ENCODE data around the gene HOXA1.

The HOXA1 gene

DNA sequence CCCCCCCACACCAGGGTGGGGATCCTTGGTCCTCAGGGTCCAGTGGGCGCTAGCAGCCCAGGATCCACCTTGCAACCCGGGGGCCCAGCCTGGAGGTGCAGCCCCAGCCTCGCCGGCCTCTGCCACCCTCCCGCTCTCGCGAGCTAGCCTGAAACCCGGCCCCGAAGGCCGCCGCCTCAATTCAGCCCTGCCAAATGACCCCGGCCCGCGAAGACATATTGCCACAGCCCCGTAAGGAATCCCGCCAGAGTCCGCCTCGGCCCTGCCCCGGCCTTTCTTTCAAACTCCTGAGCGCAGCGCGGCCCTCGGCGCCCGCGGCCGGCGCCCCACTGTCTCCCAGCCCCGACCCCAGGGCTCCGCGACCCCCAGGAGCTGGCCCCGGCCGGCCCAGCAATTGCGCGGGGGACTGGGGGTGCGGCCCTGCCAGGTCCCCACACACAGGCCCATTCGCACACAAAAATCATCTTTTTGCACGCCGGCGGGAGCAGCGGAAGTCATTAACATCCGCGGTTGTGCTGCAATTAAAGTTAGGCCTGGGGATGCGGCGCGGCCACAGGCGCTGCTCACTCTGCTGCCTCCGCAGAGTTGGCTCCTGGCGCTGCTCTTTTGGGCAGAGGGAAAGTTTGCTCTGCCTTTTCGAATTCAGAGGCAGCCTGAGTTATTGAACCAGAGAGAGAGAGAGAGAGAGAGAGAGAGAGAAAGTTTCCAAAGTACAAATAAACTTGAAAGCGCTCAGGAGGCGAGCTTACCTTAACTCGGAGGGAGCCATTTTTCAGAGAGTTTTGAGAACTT lies 43.7 kb upstream of the HOXA1 start:
- TF ChIP-seq SNAI2 (CRISPR knock-in tag; IDR thresholded peaks at IDR 0.05) (no peak), PPARA (CRISPR knock-in tag; IDR thresholded peaks at IDR 0.05; ENCODE audit: borderline replicate concordance) (no peak), BACH2 (CRISPR knock-in tag; IDR thresholded peaks at IDR 0.05; ENCODE audit: borderline replicate concordance) (no peak), ESRRG (CRISPR knock-in tag; IDR thresholded peaks at IDR 0.05) (no peak), ZNF8 (CRISPR knock-in tag; IDR thresholded peaks at IDR 0.05) (no peak), OSR1 (CRISPR knock-in tag; IDR thresholded peaks at IDR 0.05) (no peak), GLIS3 (CRISPR knock-in tag; IDR thresholded peaks at IDR 0.05) (no peak), ZC3H10 (CRISPR knock-in tag; IDR thresholded peaks at IDR 0.05) (no peak), ARNTL (CRISPR knock-in tag; IDR thresholded peaks at IDR 0.05; ENCODE audit: borderline replicate concordance, low read depth) (no peak), RARB (CRISPR knock-in tag; IDR thresholded peaks at IDR 0.05) (no peak), CSDC2 (CRISPR knock-in tag; IDR thresholded peaks at IDR 0.05) (no peak), TCF4 (CRISPR knock-in tag; IDR thresholded peaks at IDR 0.05; ENCODE audit: borderline replicate concordance) (no peak), ZFP3 (CRISPR knock-in tag; IDR thresholded peaks at IDR 0.05) (no peak)
- TF ChIP-seq, protein P1, sequence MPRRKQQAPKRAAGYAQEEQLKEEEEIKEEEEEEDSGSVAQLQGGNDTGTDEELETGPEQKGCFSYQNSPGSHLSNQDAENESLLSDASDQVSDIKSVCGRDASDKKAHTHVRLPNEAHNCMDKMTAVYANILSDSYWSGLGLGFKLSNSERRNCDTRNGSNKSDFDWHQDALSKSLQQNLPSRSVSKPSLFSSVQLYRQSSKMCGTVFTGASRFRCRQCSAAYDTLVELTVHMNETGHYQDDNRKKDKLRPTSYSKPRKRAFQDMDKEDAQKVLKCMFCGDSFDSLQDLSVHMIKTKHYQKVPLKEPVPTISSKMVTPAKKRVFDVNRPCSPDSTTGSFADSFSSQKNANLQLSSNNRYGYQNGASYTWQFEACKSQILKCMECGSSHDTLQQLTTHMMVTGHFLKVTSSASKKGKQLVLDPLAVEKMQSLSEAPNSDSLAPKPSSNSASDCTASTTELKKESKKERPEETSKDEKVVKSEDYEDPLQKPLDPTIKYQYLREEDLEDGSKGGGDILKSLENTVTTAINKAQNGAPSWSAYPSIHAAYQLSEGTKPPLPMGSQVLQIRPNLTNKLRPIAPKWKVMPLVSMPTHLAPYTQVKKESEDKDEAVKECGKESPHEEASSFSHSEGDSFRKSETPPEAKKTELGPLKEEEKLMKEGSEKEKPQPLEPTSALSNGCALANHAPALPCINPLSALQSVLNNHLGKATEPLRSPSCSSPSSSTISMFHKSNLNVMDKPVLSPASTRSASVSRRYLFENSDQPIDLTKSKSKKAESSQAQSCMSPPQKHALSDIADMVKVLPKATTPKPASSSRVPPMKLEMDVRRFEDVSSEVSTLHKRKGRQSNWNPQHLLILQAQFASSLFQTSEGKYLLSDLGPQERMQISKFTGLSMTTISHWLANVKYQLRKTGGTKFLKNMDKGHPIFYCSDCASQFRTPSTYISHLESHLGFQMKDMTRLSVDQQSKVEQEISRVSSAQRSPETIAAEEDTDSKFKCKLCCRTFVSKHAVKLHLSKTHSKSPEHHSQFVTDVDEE (CRISPR knock-in tag; IDR thresholded peaks at IDR 0.05), result no peak
- TF ChIP-seq, protein P2, sequence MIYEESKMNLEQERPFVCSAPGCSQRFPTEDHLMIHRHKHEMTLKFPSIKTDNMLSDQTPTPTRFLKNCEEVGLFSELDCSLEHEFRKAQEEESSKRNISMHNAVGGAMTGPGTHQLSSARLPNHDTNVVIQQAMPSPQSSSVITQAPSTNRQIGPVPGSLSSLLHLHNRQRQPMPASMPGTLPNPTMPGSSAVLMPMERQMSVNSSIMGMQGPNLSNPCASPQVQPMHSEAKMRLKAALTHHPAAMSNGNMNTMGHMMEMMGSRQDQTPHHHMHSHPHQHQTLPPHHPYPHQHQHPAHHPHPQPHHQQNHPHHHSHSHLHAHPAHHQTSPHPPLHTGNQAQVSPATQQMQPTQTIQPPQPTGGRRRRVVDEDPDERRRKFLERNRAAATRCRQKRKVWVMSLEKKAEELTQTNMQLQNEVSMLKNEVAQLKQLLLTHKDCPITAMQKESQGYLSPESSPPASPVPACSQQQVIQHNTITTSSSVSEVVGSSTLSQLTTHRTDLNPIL (CRISPR knock-in tag; IDR thresholded peaks at IDR 0.05; ENCODE audit: low read depth), result no peak
- TF ChIP-seq, protein P3, sequence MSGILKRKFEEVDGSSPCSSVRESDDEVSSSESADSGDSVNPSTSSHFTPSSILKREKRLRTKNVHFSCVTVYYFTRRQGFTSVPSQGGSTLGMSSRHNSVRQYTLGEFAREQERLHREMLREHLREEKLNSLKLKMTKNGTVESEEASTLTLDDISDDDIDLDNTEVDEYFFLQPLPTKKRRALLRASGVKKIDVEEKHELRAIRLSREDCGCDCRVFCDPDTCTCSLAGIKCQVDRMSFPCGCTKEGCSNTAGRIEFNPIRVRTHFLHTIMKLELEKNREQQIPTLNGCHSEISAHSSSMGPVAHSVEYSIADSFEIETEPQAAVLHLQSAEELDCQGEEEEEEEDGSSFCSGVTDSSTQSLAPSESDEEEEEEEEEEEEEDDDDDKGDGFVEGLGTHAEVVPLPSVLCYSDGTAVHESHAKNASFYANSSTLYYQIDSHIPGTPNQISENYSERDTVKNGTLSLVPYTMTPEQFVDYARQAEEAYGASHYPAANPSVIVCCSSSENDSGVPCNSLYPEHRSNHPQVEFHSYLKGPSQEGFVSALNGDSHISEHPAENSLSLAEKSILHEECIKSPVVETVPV (CRISPR knock-in tag; IDR thresholded peaks at IDR 0.05), result no peak

DNA sequence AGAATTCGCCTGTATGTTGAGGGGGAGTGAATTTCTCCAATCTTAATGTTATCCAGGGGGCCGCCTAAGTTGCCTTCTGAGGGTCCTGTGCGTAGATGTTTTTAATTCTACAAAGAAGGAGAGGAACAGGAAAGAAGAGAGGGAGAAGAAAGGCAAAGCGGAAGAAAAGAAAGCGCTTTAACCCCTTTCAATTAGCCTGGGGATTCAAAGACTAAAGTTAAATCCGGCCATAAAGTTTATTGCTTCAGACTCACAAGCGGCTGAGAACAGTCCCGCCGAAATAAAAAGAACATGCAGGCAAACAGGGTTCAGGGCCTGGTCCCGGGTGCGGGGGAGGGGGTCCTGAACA lies 43.2 kb upstream of the HOXA1 start:
- ATAC-seq, result no peak
- TF ChIP-seq ZC3H10 (CRISPR knock-in tag; IDR thresholded peaks at IDR 0.05) (no peak), ZNF70 (CRISPR knock-in tag; IDR thresholded peaks at IDR 0.05) (no peak), BACH2 (CRISPR knock-in tag; IDR thresholded peaks at IDR 0.05; ENCODE audit: borderline replicate concordance) (no peak), ZFP30 (CRISPR knock-in tag; IDR thresholded peaks at IDR 0.05) (no peak), ZNF8 (CRISPR knock-in tag; IDR thresholded peaks at IDR 0.05) (no peak), ZFP3 (CRISPR knock-in tag; IDR thresholded peaks at IDR 0.05) (no peak), TOX (CRISPR knock-in tag; IDR thresholded peaks at IDR 0.05; ENCODE audit: borderline replicate concordance) (no peak), CSDC2 (CRISPR knock-in tag; IDR thresholded peaks at IDR 0.05) (no peak), TCF4 (CRISPR knock-in tag; IDR thresholded peaks at IDR 0.05; ENCODE audit: borderline replicate concordance) (no peak), ISL1 (CRISPR knock-in tag; IDR thresholded peaks at IDR 0.05) (no peak), RARB (CRISPR knock-in tag; IDR thresholded peaks at IDR 0.05) (no peak)
- TF ChIP-seq, protein P1 (CRISPR knock-in tag; IDR thresholded peaks at IDR 0.05), result no peak
- TF ChIP-seq, protein P4, sequence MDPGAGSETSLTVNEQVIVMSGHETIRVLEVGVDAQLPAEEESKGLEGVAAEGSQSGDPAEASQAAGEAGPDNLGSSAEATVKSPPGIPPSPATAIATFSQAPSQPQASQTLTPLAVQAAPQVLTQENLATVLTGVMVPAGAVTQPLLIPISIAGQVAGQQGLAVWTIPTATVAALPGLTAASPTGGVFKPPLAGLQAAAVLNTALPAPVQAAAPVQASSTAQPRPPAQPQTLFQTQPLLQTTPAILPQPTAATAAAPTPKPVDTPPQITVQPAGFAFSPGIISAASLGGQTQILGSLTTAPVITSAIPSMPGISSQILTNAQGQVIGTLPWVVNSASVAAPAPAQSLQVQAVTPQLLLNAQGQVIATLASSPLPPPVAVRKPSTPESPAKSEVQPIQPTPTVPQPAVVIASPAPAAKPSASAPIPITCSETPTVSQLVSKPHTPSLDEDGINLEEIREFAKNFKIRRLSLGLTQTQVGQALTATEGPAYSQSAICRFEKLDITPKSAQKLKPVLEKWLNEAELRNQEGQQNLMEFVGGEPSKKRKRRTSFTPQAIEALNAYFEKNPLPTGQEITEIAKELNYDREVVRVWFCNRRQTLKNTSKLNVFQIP (CRISPR knock-in tag; IDR thresholded peaks at IDR 0.05; ENCODE audit: borderline replicate concordance, low read depth), result no peak
- TF ChIP-seq, protein P2 (CRISPR knock-in tag; IDR thresholded peaks at IDR 0.05; ENCODE audit: low read depth), result no peak
- TF ChIP-seq, protein P5, sequence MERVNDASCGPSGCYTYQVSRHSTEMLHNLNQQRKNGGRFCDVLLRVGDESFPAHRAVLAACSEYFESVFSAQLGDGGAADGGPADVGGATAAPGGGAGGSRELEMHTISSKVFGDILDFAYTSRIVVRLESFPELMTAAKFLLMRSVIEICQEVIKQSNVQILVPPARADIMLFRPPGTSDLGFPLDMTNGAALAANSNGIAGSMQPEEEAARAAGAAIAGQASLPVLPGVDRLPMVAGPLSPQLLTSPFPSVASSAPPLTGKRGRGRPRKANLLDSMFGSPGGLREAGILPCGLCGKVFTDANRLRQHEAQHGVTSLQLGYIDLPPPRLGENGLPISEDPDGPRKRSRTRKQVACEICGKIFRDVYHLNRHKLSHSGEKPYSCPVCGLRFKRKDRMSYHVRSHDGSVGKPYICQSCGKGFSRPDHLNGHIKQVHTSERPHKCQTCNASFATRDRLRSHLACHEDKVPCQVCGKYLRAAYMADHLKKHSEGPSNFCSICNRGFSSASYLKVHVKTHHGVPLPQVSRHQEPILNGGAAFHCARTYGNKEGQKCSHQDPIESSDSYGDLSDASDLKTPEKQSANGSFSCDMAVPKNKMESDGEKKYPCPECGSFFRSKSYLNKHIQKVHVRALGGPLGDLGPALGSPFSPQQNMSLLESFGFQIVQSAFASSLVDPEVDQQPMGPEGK (CRISPR knock-in tag; IDR thresholded peaks at IDR 0.05; ENCODE audit: borderline replicate concordance), result no peak
- TF ChIP-seq, protein P3 (CRISPR knock-in tag; IDR thresholded peaks at IDR 0.05), result no peak

More for the DNA sequence above, 43.7 kb upstream of the HOXA1 start:
- ATAC-seq, result no peak
